GM12872 (cell line): Measurements from ENCODE around the gene VDAC2.

Source experiments
- TF ChIP-seq, protein P1 (sequence below): IDR thresholded peaks from 3 replicates; pipeline ENCODE4 v1.5.1; 2011; ENCODE audit warnings: low read depth, mild to moderate bottlenecking, low read length, moderate library complexity; ENCODE audit not compliant: insufficient read depth

The VDAC2 gene

DNA sequence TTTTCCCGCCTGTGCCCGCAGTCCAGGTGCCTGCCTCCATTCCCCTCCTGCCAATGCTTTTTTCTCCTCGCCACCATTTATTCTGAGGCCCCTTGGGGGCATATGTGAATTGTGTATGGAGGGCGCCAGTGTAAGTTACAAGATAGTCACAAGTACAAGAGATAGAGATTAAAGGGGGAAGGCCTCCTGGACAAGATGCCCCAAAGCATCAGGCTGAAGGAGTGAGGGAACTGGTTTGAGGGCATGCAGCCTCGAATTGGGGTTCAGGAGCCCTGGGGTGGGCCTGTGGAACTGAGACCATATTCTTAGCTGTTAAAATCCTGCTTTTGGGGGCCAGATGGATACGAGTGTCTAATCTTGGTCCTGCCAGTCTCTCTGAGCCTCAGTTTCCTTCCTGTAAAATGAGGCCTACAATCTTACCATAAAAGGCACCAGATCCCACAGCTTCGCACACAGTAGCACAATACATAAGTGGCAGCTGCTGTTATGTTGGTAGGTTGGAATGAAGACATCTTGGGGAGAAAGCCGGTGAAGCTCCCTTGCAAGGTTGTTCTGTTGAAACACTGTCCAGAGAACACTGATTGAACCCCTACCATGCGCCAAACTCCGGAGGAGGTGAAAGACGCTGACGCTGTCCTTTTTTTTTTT is 25.7 kb downstream of the VDAC2 start:
- TF ChIP-seq, protein P1, sequence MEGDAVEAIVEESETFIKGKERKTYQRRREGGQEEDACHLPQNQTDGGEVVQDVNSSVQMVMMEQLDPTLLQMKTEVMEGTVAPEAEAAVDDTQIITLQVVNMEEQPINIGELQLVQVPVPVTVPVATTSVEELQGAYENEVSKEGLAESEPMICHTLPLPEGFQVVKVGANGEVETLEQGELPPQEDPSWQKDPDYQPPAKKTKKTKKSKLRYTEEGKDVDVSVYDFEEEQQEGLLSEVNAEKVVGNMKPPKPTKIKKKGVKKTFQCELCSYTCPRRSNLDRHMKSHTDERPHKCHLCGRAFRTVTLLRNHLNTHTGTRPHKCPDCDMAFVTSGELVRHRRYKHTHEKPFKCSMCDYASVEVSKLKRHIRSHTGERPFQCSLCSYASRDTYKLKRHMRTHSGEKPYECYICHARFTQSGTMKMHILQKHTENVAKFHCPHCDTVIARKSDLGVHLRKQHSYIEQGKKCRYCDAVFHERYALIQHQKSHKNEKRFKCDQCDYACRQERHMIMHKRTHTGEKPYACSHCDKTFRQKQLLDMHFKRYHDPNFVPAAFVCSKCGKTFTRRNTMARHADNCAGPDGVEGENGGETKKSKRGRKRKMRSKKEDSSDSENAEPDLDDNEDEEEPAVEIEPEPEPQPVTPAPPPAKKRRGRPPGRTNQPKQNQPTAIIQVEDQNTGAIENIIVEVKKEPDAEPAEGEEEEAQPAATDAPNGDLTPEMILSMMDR: no peak

DNA sequence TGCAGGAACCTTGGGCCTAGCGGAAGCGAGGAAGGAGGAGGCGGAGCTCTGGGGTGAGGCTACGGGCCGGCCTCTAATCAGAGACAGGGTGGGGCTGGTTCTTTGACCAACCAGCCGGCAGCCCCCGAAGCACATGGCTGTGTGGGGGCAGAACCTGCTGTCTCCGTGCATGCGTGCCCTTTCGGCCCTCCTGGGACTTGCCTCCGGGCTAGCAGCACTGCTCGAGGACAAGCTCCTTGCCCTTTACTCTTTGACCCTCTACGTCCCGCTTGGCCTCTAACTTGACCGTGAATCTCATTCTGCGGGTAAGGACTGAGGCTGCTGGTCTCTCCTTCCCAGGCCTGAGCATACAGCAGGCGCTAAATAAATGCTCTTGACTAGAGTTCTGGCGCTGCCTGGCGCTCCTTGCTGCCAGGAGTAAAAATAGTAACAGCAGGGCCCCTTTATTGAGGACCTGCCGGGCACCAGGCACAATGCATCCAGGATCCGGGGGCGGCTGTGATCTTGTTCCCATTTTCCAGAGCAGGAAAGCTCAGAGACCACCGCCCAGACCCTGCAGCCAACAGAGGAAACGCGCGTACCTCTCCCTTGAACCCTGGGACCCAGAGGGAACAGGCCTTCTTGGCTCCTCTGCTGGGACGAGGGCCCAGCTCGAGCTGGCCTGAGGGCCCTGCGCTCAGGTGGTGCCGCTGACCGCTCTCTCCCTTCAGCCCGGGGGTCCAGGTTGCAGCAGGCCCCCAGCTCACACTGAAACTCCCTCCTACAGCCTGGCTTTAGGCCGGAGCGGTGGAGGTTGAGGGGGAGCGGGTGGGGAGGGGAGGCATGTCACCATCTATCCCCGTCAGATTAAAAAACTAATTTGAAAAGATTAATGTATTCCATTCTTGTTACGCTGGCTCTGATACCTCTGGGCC is 27.8 kb downstream of the VDAC2 start:
- TF ChIP-seq, protein P1: no peak

DNA sequence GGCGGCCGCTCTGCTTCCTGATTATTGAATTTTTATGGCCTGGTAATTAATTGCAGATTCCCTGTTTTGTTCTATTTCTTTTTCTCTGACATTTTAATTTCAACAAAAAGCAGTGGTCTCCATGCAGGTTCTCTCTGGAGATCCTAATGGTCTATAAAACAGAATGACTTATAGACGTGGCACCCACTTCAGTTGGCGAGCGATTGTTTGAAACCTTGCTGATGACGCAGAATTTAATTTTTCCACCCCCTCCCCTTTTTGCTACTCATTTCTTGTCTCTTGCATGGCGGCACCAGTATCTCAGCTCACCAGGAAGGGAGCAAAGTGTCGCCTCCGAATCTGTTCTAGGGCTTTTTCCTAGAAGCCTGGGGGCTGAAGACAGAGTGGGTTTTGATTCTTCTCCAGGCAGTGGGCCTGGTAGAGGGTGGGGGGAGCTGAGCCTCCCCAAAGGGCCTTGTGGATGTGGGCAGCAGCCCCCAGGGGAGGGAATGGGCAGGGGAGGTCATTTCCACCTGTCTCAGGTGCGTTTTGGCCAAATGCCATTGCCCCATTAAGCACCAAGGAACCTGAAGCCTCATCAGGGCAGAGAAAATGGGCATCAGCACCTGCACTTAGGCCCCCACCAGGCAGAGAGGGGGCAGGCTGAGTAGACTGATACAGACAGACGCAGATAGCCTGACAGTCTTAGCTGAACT is 28.6 kb downstream of the VDAC2 start:
- TF ChIP-seq, protein P1: no peak

DNA sequence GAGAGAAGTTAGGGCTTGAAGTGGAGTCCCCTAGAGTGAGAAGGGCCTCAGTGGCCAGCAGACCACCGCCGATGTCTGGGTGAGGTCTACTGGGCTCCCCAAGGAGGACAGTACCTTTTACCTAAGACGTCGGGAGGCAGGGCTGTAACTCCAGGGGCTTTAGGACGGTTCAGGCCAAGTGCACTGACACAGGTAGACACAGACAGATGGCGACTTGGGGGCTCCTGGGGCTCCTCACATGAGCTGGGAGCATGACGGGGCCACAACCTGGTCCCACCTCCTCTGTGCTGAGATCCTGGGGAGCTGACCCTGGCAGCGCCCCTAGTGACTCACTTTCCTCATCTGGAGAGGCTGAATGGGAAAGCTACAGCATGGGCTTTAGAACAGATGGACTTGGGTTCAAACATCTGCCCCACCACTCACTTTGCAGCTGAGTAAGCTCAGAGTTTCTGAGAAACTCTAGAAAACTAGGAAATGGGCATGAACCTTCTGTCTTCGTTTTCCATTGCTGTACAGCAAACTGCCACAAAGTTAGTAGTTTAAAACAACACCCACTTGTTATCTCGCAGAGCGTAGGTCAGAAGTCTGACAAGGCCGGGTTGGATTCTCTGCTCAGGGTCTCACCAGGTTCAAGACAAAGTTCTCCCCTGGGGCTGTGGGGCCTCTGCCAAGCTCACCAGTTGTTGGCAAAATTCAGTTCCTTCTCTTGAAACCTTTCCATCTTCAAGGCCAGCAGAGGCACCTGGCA is 29.9 kb downstream of the VDAC2 start:
- TF ChIP-seq, protein P1: no peak

DNA sequence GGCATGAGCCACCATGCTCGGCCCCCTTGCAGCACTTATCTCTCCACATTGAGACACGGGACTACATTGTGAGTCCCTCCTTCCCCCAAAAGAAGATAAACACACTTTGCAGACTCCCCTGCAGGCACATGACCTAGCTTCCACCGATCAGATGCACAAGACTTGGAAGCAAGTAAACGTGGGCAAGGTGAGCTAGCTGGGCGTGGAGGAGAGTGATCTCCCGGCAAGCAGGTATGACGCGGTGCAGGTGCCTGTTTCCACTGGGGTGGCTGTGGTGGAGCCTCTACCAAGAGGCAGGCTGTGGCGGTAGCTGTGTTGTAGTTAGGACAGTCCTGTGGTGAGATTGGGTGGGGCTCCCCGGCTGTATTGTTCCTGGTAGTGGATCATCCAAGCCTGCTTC is 32.8 kb downstream of the VDAC2 start:
- TF ChIP-seq, protein P1: no peak

DNA sequence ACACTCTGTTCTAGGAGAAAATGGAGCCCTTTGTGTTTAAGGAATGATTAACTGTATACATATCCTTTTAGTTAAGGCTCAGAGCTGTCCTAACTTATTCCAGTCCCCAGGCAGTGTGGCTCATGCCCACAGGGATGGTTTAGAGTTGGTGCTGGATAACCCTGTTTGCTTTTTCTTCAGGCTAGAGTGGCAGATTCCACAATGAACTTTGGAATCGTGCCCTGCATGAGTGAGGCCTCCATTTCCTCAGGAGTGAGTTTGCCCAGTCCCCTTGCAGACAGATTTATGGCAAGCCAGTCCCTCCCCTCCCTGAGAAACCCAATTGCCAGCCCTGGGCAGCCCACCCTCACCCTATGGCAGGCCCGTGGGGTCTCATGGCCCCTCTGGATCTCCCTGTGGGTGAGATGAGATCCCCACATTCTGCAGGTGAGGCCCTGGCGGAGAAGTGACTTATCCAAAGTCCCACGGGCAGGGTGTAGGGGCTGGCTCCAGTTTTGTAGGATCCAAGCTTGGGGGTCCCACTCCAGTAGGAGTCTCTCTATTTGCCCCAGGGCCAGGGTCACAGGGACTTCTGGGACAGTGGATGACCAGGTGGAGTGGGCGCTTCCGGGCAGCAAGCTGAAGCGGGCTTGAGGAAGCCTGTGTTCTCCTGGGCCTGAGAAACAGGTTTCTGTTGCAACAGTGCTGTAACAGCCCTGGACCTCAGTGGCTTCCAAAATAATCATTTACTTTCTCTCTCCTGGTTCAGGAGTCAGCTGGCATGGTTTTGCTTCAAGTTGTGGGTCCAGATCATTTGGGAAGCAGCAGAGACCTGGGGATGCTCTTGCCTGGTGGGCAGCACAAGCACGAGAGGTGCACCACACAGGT is 34.1 kb downstream of the VDAC2 start:
- TF ChIP-seq, protein P1: no peak
